Inflammatory macrophage treated with lipopolysaccharide for 1 hour (primary cell): ENCODE results near the gene ACD.

Source experiments
- DNase-seq, 2 donors: peaks; one replicate each; pipeline ENCODE4 v3.0.0-alpha.2; 2020 to 2022

The ACD gene

DNA sequence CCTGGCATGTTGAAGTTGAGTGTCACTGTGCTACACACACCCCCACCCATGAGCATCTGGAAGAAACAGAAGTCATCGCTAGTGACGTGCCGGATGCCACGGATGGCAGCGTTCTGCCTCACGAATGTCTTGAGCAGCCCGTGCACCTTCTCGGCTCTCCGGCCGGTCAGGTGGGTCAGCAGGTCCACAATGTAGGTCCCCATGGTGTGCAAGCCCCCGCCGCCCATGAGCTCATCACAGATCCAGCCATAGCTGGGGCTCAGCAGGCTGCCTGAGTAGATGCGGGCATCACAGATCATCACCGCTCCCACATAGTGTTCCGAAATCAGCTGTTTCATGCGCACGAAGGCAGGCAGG, 15.5 kb upstream of the ACD start:
- no peak for DNase-seq

DNA sequence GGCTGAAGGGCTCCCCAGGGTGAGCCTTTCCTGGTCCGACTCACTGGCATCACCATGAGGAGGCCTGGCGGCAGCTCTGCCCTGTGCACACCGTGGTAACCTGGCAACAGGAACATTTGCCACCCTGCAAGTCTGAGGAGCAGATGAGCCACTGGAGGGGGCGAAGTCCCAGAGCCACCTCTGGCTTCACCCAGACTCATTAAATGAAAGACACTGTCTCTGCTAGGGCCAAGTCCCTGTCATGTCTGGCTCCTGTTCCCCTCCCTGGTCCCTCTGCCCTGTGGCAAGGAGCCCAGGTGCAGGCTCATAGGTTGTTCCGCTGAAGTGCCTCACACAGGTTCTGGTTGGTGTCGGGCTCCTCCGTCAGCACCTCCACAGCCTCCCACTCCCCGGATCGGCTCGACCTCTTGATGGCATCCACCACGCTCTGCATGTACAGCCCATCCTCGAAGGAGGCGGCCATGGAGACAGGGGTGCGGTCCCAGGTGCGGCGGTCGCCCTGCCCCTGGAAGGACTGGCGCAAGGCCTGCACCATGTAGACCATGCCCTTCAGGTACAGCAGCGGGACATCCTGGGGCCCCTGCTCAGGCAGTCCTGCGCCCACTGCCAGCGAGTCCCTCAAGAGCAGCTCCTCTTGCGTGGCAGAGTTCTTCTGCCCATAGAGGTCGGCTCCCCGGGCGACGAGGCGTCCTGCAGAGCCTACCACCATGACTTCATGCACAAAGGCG, 15.0 kb upstream of the ACD start:
- no peak for DNase-seq

DNA sequence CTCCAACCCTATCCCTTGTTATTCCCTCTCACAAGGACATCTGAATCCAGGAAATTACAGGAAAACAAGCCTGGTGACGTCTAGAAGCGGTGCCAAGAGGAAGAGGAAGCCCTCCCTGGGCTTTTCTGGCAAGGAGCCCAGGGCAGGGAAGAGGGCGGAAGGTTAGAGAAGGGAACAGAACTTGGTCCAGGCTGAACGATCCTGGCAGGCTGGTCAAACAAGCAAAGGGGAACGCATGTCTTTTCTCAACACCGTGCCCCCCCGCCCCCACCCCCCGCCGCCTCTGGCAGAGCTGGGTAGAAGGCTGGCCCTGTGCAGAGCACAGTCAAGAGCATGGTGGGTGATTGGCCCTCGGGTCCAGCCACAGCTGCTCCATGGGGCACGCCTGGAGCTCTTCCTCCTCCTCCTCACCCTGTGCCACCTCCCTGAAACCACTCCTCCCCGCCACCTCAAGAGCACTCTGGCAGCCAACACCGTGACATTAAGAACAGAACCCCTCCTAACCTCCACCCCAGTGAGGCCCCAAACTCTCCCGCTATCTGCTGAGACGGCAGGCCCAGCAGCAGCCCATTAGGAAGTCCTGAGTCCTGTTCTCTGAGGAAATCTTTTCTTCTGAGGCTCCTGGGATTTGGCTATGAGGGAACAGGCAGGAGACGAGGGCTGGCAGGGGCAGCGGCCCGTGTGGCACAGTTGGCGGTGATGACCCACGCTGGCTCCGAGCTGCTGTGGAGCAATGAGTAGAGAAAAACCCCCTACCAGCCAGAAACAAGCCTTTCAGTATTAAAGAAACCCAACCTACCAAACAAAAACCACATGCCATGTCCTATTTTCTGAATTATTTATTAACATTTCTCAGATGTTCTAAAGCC, 13.9 kb upstream of the ACD start:
- peak; percentile 70 to 77 for DNase-seq

DNA sequence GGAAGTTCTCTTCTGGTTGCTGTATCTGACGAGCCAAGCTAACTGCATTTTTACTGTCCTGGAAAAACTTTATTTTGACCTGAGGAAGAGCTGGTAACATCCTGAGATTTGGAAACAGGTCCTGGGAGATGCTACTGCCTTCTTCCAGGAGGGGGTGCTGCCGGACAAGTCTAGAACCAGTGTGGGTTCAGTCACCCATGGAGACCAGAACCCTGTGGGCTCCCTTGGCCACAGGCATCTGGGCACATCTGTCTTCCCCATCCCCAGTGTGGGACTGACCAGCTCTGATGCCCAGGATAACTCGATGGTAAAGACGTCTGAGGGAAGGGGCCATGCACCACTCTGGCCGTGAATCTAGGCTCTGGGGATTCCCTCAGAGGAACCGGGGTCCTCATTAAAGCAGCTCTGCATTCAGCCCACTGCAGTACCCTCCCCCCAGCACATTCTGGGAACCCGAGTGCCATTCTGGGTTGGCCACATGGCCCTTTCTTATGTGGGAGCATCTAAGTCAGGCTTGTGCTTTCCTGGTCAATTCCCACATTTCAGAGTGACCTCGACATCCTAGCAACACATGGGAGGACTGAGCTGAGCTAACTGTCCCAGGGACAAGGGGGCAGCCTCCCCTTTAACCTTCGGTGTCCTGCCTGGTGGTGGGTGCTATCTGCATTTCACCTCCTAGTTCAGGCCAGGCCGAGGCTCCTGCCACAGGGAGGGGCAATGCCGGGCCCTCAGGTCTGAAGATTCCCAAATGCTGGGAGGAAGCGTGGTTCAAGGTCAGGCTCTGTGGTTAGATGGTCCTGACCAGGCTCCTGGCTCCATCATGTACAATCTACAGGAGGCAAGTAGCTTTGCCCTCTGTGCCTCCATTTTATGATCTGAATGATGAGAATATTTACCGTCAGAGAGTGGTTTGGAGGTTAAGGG, 12.9 kb upstream of the ACD start:
- DNase-seq = peak; percentile 59 to 86

DNA sequence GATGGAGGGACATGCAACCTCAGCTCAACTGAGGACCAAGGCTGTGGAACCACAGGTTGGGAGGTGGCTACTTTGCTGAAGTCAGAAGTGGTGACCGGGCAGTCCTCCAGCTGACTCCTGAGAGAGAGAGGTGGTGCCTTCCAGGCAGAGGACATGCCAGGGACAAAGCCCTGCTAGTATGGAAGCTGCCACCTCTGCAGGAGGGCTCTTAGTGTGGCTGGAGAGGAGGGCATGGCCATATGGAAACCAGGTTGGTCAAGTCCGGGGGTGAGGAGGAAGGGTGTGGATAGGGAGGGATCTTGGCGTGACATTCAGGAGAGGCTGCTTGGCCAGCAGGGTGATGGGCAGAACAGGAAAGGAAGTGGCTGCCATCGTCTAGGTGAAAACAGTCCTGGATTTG, 12.2 kb upstream of the ACD start:
- DNase-seq = no peak

DNA sequence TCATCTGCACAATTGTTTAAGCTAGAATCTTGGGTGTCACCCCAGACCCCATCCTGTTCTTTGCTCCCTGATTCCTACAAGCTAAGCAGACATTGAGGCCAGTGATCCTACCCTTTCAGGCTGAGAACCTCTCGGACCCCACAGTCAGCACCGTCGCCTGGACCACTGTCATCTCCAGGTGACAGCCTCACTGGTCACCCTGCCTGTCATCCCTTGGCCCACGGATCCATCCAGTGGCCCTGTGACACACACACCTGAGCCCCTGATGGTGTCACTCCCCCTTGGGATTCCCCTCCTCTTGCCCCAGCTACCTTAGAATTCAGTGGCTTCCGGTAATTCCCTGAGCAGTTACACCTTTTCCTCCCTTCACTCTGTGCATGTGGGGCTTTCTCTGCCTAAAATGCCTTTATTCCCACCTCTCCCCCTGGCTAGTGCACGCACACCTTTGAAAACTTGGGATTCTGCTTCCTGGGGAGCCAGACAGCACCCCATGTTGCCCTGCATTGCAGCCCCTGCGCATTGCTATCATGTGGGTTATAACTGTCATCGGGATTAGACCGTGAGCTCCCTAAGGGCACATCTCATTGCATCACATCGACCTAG, 9.5 kb upstream of the ACD start:
- no peak for DNase-seq

DNA sequence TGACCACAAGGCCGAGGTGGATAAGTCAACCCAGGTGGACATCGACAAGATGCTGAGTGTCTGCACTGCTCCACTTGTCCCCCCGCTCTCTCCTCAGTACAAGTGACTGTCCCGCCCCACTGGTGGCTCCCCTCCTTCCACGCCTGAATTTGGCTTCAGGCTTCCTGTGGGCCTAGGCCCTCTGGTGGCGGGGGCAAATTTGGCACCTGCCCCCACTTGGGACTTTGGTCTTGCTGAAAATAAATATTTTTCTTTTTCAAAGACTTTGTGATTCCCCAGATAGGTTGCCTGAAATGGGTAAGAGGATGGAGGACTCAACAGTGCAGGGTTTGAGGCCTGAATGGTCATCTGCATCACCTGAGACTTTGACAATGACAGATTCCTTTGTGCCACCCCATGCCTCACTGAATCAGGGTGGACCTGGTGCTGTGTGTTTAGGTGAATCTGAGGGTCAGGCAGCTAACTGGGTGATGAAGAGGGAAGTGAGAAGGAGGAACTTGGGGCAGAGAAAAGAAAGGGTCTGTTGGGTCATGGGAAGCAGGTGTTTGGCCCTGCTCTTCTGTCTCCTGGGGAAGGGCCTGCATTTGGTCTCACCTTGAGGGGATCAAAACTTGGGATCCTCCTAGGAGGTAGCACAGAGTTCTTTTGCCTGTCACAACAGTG, 8.6 kb upstream of the ACD start:
- peak in 1 of 2 donors; percentile 15 for DNase-seq

DNA sequence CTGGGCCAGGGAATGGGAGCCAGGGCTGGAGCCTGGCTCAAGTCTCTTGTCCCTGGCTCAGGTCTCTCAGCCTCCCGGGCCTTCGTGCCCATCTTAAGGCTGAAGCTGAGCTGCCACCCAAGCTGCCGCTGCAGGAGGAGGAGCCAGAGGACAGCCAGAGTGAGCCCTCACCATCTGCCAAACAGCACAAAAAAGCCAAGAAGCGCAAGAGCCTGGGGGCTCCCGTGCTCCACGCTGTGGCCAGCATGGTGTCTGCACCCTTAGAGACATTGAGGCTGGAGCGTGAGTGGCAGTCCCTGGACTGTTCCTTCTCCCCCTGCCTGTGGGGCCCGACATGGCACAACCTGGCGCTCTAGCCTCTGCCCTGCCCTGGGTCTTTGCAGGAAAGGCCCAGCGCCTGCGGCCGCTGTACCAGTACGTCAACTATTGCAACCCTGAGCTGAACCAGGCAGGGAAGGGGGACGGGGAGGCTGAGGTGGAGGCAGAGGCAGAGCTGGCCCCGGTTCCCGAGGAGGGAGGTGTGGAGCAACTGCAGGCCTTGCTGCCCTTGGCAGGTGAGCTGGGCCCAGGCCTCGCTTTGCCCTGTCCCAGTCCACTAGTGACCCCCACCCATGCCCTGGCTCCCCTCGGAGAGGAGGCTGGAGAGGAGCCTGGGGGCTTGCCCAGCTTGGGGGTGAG, 7.9 kb upstream of the ACD start:
- peak; percentile 87 to 88 for DNase-seq

DNA sequence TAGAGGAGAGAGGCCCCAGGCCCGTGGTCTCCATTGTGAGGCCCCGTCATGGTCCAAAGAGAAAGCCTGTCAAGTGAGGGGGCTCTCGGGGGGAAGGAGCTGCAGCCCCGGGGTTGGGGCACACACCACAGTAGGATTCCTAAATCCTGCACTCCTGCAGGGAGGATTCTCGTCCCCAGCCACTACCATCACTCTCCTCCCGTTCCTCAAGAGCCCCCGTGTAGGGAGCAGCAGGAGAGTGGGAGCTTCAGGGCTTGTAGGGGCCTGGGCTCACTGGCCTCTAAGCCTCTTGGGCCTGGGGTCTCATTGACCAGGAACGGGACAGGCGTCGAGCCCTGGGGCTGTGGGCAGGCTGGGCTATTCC, 7.4 kb upstream of the ACD start:
- DNase-seq = no peak

DNA sequence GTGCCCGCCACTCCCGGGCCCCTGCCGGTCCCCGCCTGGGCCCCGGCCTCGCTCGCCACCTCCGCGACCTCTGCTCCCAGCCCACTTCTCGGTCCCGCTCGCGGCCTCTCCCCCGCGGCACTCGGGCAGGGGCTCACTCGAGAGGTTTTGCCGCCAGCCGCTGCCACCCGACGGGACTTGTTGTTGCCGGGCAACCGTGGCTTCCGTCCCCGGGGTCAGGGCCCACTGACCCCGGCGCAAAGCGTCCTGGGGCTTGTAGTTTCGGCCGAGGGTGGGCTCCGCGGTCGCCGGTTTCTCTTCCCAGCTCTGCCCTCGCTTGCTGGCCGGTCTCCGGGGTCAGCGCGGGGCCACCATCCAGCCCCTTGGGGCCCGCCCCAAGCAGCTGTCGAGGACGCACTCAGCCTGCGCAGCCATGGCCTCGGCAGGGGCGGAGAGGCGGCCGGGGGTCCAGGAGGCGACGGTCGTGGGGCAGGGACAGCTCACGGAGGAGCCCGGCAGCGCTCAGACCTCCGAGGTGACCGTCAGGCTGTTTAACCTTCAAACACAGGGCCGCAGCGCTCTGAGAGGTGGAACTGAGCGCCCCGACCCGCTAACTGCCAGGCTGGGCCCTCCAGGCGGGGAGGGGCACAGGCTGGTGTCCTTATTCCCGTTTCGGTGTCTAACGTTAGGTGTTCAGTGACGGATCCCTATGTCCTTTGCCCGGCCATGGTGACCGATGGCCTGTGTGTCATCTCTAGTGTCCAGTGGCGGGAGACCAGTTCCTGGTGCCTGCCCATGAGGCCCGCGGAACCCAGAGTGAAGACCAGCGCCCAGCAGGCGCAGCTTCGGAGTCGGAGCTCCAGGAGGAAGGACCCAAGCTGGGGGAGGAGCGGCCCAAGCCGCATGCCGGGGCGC, 6.7 kb upstream of the ACD start, which contains the start of the genes C16orf86 and ENKD1:
TSS of gene C16orf86 (plus strand) at position 256 of the 894 bp plus-strand sequence. CDS start at position 413, 157 bp downstream.
TSS of gene ENKD1 (minus strand) at position 192 of the 894 bp plus-strand sequence. CDS start 308 bp downstream, outside the sequence.
- peak; percentile 71 to 79 for DNase-seq

DNA sequence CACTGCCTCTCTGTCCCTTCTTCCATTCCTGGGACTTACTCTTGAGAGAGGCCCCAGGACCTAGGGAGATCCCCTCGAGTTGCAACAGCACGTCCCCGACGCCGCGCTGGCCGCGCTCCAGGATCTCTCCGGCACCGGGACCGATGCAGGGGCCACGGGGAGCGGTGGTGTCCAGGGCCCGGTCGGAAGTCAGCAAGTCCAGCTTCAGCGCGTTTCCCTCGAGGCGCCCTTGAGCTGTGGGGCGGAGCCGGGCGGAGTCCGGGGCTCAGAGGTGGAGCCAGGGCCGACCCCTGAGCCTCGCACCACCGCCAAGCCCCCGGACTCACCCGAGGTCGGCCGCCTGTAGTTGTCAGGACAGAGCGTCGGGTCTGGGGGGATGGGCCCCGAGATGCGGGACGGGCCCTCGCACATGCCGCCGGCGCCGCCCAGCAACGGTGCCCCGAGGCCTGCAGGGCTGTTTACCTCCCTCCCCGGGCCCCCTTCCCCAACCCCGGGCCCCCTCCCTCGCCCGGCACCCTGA, 6.0 kb upstream of the ACD start:
- peak in 1 of 2 donors; percentile 10 for DNase-seq

DNA sequence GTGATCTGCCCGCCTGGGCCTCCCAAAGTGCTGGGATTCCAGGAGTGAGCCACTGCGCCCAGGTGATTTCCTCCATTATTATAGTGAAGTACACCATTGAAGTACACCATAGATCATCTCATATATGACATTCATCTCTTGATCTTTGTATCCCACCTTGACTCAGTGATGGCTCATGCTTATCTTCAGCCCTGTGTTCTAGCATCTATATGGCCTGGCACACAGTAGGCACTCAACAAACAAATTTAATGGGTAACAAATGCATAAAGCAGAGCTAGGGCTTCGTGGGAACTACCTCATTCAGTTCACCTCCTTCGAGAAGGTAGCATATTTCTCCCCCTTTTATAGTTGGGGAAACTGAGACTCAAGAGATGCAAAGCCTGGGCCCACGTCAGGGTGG, 5.5 kb upstream of the ACD start:
- DNase-seq = no peak

DNA sequence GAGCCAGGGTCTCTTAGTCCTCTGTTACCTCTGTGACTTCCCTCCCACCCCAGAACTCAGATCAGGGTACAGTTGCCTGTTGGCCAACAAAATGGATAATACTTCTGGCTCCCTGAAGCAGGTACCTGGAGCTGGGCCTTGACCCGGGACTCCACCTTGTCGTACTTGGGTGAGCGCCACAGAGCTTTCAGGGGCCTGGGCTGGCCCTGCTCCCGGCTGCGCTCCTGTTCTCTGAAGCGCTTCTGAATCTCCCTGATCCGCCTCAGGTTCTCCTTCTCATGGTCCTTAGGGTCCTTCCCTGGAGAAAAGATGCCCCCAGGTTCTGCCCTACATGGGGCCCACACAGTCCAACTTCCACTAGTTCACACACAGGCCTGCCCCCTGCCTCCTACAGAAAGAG, 4.8 kb upstream of the ACD start:
- no peak for DNase-seq

DNA sequence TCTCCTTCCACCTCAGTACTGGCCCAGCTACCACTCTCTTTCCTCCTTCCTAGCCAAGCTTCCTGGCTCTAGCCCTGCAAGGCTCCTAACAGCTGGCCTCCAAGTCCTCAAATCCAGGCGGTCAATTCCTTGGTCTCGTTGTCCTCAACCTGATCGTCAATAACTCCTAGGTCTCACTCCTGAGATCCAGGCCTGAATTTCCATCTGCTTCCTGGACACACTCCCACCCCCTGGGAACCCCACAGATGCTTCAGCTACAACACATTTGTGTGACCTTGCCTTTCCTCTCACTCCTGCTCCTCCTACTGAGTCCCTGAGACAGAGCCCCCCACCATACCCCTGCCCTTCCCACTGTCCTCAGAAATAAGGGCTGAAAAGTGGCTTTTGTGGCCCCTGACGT, 4.2 kb upstream of the ACD start:
- DNase-seq = no peak

DNA sequence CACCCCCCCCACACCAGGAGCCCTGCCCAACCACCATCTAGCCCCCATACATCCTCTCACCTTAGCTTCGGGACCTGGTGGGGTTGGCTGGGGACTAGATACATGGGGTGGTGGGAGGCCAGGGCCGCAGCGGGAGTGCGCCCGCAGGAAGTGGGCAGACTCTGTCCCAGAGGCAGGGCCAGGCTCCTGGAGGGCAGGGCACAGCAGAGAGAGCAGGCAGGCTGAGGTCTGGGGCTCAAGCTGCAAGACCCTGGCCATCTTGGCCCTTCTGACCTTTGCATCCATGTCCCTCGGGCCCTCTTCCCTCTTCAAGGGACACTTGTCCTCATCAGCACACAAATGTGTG, 3.8 kb upstream of the ACD start:
- DNase-seq = no peak

DNA sequence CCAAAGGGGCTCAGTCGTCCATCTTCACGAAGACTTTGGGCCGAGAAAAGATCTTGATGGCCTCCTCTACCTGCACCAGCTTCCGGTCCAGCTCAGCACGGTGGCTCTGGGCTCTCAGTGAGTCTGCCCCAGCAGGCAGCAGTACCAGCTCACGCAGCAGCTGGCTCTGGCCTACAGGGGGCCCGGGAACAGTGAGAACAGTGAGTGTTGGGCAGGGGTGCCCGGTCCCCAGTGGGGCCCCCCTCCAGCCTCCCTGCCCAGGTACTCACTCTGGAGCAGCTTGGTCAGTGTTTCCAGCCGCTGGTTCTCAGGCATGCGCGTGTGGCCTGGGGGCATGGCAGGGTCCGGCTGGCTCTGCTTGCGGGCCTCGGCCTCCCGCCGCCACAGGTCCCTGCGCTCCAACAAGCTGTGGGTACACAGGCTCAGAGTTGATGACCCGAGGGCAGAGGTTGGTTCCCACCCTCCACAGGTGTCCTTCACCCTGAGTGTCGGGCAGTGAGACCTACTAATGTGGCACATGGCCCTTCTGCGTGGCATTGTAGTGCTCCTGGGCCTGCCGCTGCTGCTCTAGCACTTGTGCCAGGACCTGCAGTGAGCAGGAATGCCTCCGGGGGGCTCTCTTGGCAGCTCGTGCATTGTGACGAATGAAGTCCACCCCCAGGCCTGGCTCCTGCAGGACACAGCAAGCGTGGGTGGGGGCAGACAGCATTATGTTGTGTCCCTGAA, 3.3 kb upstream of the ACD start:
- DNase-seq = peak; percentile 33 to 50

DNA sequence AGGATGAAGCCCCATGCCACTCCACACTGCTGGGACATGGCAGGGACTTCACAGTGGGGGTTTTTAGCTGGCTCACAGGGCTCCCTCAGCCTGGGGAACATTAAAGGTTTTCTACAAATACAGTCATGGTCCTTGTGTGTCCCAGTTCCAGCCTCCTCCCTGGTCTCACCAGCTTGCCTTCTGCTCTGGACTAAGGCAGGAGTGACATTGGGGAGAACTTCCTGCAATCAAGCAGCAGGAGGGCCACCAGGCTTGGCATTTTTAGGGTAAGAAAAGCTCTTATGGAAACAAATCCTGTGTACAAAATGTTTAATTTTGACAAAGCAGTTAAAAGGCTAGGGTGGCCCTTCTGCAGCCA, 2.6 kb upstream of the ACD start:
- no peak for DNase-seq

DNA sequence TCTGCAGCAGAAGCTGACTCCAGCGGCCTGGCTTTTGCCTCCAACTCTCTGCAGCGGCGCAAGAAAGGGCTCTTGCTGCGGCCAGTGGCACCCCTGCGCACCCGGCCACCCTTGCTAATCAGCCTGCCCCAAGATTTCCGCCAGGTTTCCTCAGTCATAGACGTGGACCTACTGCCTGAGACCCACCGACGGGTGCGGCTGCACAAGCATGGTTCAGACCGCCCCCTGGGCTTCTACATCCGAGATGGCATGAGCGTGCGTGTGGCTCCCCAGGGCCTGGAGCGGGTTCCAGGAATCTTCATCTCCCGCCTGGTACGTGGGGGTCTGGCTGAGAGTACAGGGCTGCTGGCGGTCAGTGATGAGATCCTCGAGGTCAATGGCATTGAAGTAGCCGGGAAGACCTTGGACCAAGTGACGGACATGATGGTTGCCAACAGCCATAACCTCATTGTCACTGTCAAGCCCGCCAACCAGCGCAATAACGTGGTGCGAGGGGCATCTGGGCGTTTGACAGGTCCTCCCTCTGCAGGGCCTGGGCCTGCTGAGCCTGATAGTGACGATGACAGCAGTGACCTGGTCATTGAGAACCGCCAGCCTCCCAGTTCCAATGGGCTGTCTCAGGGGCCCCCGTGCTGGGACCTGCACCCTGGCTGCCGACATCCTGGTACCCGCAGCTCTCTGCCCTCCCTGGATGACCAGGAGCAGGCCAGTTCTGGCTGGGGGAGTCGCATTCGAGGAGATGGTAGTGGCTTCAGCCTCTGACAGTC, 2.0 kb upstream of the ACD start:
- no peak for DNase-seq
